Measurements from ENCODE around the gene MTUS2. TPM values are rescaled to one million over a fixed set of nuclear protein-coding genes. Genes with fewer than 3 reads are reported as not detected.

MTUS2 gene
- total and polyA plus RNA-seq, 2 experiments from 2014 or later: 0.27 to 0.38 TPM

DNA sequence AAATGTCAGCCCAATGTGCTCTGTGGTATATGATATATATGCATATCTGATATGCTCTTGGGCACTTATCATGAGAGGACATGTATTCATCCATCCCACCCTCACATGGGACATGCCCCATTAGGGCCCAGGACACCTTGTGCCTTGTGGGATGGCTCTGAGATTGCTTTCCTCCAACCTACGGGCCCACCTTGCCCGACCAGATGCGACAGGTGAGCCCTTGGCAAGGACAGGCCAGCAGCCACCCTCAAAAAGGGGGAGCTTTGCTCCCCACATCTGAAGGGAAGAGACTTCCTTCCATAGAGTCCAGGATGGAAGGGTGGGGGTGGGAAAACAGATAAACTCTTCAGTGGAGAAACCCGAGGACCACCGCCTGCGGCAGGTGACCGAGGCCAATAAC lies 716.7 kb downstream of the MTUS2 start:
- TF ChIP-seq ZNF331 (CRISPR knock-in tag; IDR thresholded peaks at IDR 0.05; ENCODE audit: low read depth) (no peak), EZH2 (IDR thresholded peaks at IDR 0.05; ENCODE audit: low read depth, unreplicated experiment) (no peak), POLR2AphosphoS5 (IDR thresholded peaks at IDR 0.05; ENCODE audit: low read depth) (no peak), STAT1 (IDR thresholded peaks at IDR 0.05; ENCODE audit: unreplicated experiment) (no peak), EZH2phosphoT487 (IDR thresholded peaks at IDR 0.05; ENCODE audit: unreplicated experiment) (no peak), CREB1 (CRISPR knock-in tag; IDR thresholded peaks at IDR 0.05; ENCODE audit: low read depth) (no peak), NANOG (IDR thresholded peaks at IDR 0.05; ENCODE audit: borderline replicate concordance) (no peak), ZNF114 (CRISPR knock-in tag; IDR thresholded peaks at IDR 0.05) (no peak), JUNB (IDR thresholded peaks at IDR 0.05; ENCODE audit: unreplicated experiment) (no peak)
- TF ChIP-seq, protein P1, sequence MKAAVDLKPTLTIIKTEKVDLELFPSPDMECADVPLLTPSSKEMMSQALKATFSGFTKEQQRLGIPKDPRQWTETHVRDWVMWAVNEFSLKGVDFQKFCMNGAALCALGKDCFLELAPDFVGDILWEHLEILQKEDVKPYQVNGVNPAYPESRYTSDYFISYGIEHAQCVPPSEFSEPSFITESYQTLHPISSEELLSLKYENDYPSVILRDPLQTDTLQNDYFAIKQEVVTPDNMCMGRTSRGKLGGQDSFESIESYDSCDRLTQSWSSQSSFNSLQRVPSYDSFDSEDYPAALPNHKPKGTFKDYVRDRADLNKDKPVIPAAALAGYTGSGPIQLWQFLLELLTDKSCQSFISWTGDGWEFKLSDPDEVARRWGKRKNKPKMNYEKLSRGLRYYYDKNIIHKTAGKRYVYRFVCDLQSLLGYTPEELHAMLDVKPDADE (IDR thresholded peaks at IDR 0.05): no peak
- TF ChIP-seq, protein P2, sequence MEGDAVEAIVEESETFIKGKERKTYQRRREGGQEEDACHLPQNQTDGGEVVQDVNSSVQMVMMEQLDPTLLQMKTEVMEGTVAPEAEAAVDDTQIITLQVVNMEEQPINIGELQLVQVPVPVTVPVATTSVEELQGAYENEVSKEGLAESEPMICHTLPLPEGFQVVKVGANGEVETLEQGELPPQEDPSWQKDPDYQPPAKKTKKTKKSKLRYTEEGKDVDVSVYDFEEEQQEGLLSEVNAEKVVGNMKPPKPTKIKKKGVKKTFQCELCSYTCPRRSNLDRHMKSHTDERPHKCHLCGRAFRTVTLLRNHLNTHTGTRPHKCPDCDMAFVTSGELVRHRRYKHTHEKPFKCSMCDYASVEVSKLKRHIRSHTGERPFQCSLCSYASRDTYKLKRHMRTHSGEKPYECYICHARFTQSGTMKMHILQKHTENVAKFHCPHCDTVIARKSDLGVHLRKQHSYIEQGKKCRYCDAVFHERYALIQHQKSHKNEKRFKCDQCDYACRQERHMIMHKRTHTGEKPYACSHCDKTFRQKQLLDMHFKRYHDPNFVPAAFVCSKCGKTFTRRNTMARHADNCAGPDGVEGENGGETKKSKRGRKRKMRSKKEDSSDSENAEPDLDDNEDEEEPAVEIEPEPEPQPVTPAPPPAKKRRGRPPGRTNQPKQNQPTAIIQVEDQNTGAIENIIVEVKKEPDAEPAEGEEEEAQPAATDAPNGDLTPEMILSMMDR (conservative IDR thresholded peaks at IDR 0.05; ENCODE audit: low read depth in 2 of 2): no peak
- TF ChIP-seq, protein P3, sequence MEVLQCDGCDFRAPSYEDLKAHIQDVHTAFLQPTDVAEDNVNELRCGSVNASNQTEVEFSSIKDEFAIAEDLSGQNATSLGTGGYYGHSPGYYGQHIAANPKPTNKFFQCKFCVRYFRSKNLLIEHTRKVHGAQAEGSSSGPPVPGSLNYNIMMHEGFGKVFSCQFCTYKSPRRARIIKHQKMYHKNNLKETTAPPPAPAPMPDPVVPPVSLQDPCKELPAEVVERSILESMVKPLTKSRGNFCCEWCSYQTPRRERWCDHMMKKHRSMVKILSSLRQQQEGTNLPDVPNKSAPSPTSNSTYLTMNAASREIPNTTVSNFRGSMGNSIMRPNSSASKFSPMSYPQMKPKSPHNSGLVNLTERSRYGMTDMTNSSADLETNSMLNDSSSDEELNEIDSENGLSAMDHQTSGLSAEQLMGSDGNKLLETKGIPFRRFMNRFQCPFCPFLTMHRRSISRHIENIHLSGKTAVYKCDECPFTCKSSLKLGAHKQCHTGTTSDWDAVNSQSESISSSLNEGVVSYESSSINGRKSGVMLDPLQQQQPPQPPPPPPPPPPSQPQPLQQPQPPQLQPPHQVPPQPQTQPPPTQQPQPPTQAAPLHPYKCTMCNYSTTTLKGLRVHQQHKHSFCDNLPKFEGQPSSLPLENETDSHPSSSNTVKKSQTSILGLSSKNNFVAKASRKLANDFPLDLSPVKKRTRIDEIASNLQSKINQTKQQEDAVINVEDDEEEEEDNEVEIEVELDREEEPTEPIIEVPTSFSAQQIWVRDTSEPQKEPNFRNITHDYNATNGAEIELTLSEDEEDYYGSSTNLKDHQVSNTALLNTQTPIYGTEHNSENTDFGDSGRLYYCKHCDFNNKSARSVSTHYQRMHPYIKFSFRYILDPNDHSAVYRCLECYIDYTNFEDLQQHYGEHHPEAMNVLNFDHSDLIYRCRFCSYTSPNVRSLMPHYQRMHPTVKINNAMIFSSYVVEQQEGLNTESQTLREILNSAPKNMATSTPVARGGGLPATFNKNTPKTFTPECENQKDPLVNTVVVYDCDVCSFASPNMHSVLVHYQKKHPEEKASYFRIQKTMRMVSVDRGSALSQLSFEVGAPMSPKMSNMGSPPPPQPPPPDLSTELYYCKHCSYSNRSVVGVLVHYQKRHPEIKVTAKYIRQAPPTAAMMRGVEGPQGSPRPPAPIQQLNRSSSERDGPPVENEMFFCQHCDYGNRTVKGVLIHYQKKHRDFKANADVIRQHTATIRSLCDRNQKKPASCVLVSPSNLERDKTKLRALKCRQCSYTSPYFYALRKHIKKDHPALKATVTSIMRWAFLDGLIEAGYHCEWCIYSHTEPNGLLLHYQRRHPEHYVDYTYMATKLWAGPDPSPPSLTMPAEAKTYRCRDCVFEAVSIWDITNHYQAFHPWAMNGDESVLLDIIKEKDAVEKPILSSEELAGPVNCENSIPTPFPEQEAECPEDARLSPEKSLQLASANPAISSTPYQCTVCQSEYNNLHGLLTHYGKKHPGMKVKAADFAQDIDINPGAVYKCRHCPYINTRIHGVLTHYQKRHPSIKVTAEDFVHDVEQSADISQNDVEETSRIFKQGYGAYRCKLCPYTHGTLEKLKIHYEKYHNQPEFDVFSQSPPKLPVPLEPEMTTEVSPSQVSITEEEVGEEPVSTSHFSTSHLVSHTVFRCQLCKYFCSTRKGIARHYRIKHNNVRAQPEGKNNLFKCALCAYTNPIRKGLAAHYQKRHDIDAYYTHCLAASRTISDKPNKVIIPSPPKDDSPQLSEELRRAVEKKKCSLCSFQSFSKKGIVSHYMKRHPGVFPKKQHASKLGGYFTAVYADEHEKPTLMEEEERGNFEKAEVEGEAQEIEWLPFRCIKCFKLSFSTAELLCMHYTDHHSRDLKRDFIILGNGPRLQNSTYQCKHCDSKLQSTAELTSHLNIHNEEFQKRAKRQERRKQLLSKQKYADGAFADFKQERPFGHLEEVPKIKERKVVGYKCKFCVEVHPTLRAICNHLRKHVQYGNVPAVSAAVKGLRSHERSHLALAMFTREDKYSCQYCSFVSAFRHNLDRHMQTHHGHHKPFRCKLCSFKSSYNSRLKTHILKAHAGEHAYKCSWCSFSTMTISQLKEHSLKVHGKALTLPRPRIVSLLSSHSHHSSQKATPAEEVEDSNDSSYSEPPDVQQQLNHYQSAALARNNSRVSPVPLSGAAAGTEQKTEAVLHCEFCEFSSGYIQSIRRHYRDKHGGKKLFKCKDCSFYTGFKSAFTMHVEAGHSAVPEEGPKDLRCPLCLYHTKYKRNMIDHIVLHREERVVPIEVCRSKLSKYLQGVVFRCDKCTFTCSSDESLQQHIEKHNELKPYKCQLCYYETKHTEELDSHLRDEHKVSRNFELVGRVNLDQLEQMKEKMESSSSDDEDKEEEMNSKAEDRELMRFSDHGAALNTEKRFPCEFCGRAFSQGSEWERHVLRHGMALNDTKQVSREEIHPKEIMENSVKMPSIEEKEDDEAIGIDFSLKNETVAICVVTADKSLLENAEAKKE (CRISPR knock-in tag; IDR thresholded peaks at IDR 0.05): no peak
- TF ChIP-seq, protein P4, sequence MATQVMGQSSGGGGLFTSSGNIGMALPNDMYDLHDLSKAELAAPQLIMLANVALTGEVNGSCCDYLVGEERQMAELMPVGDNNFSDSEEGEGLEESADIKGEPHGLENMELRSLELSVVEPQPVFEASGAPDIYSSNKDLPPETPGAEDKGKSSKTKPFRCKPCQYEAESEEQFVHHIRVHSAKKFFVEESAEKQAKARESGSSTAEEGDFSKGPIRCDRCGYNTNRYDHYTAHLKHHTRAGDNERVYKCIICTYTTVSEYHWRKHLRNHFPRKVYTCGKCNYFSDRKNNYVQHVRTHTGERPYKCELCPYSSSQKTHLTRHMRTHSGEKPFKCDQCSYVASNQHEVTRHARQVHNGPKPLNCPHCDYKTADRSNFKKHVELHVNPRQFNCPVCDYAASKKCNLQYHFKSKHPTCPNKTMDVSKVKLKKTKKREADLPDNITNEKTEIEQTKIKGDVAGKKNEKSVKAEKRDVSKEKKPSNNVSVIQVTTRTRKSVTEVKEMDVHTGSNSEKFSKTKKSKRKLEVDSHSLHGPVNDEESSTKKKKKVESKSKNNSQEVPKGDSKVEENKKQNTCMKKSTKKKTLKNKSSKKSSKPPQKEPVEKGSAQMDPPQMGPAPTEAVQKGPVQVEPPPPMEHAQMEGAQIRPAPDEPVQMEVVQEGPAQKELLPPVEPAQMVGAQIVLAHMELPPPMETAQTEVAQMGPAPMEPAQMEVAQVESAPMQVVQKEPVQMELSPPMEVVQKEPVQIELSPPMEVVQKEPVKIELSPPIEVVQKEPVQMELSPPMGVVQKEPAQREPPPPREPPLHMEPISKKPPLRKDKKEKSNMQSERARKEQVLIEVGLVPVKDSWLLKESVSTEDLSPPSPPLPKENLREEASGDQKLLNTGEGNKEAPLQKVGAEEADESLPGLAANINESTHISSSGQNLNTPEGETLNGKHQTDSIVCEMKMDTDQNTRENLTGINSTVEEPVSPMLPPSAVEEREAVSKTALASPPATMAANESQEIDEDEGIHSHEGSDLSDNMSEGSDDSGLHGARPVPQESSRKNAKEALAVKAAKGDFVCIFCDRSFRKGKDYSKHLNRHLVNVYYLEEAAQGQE (IDR thresholded peaks at IDR 0.05; ENCODE audit: unreplicated experiment): no peak
- no peak overlapping the region for H2AFZ ChIP-seq
- H3K27me3 ChIP-seq (ENCODE audit: insufficient read depth): no peaks in the 10 kb centered on the region
- H3K4me3 ChIP-seq: no peak overlapping the region
- H3K9me2 ChIP-seq (ENCODE audit: insufficient read depth): no peaks in the 10 kb centered on the region
- peaks cover 25% of the 10 kb centered on the region for H3K4me1 ChIP-seq (ENCODE audit: insufficient read depth)
- peaks cover 45% of the 10 kb centered on the region for H4K20me1 ChIP-seq (replicated peaks; ENCODE audit: insufficient read depth)
- ATAC-seq (no peak), DNase-seq (ENCODE audit: low spot score) (no peak)
- Mint-ChIP-seq H3K36me3 (ENCODE audit: low read depth) (peaks cover 60% of the 10 kb centered on the region), H3K27ac (no peak overlapping the region), H3K4me1 (peaks cover 38% of the 10 kb centered on the region), H3K9me3 (no peaks in the 10 kb centered on the region), H3K4me3 (no peak overlapping the region), H3K27me3 (ENCODE audit: insufficient read depth, low read depth, poor library complexity) (peaks cover 4% of the 10 kb centered on the region)
- peaks cover 29% of the 10 kb centered on the region; the same call in 1 of the 2 replicates for H3K36me3 ChIP-seq (ENCODE audit: insufficient read depth)
- no peak overlapping the region for H3K27ac ChIP-seq (ENCODE audit: low read depth)
- H3K79me2 ChIP-seq (replicated peaks; ENCODE audit: insufficient read depth): peaks cover 83% of the 10 kb centered on the region
- H3F3A ChIP-seq (replicated peaks; ENCODE audit: low read depth): no peaks in the 10 kb centered on the region
- no peak overlapping the region for H3K4me2 ChIP-seq
